H1 (cell line): ENCODE results near the gene ELMO1. TPM values are rescaled to one million over a fixed set of nuclear protein-coding genes. Genes with fewer than 3 reads are reported as not detected.

Experiments used
- CTCF ChIA-PET: fragments of 300-600 bp; sonication (Branson Sonifier 250); formaldehyde crosslinking; loops from one replicate; lab custom pipeline; 2021; ENCODE audit not compliant: partially characterized antibody; lab: Charles Lee
- POLR2A ChIA-PET: fragments of 300-600 bp; sonication (Branson Sonifier 250); formaldehyde crosslinking; loops from one replicate; lab custom pipeline; 2021; ENCODE audit warnings: inconsistent platforms; ENCODE audit not compliant: partially characterized antibody; lab: Charles Lee
- DNase-seq, 2 experiments: peaks; one replicate each; pipeline versions ENCODE4 v3.0.0 to v3.0.0-alpha.2; 2010 to 2022; ENCODE audit warnings: low spot score in 2 of 2, low read depth in 1 of 2, mixed read lengths in 1 of 2
- FAIRE-seq: peaks from 2 replicates; lab custom pipeline; 2011; peaks lifted over from hg19 to GRCh38; lab: Jason Lieb, UNC
- H2AFZ ChIP-seq: 2 replicates; pipeline ENCODE4 v1.8.1; 2012; ENCODE audit warnings: low read length, inconsistent platforms
- H2AK5ac ChIP-seq: 2 replicates; pipeline ENCODE4 v1.6.1; 2013; ENCODE audit warnings: low read depth, low read length
- H2BK120ac ChIP-seq: replicated peaks from 2 replicates; pipeline ENCODE3; 2013; ENCODE audit warnings: low read depth, low read length, inconsistent platforms
- H2BK12ac ChIP-seq: 2 replicates; pipeline ENCODE4 v1.6.1; 2013; ENCODE audit warnings: low read depth, low read length
- H2BK15ac ChIP-seq: 2 replicates; pipeline ENCODE4 v1.6.1; 2013; ENCODE audit warnings: low read length
- H2BK20ac ChIP-seq: 2 replicates; pipeline ENCODE4 v1.6.1; 2013; ENCODE audit warnings: low read length
- H2BK5ac ChIP-seq: 2 replicates; pipeline ENCODE4 v1.6.1; 2013; ENCODE audit warnings: low read depth, low read length
- H3K14ac ChIP-seq: 2 replicates; pipeline ENCODE4 v1.6.1; 2013; ENCODE audit warnings: inconsistent platforms; ENCODE audit not compliant: insufficient read length
- H3K18ac ChIP-seq: 2 replicates; pipeline ENCODE4 v1.6.1; 2013; ENCODE audit warnings: low read length; ENCODE audit errors: extremely low read depth
- H3K23ac ChIP-seq: 2 replicates; pipeline ENCODE4 v1.6.1; 2013; ENCODE audit warnings: inconsistent platforms; ENCODE audit not compliant: insufficient read length
- H3K23me2 ChIP-seq: 2 replicates; pipeline ENCODE4 v1.6.1; 2013; ENCODE audit warnings: low read depth, low read length
- H3K27ac ChIP-seq: 2 replicates; pipeline ENCODE4 v1.6.1; 2011; ENCODE audit warnings: low read depth, low read length, inconsistent platforms
- H3K27me3 ChIP-seq, 4 experiments: replicated peaks in 1 of 4; 1 replicate in 1 of 4; 2 replicates in 3 of 4; pipeline versions ENCODE4 v1.6.1 to v1.8.1; 2011 to 2013; ENCODE audit warnings: low read length in 3 of 4, mild to moderate bottlenecking in 3 of 4, inconsistent platforms in 2 of 4, mixed read lengths in 2 of 4, moderate library complexity in 1 of 4; ENCODE audit not compliant: control insufficient read depth in 3 of 4, insufficient read depth in 3 of 4; ENCODE audit errors: extremely low read depth in 1 of 4
- H3K36me3 ChIP-seq, 4 experiments: 2 replicates each; pipeline versions ENCODE4 v1.6.1 to v1.8.1; 2011 to 2013; ENCODE audit warnings: mild to moderate bottlenecking in 4 of 4, low read length in 3 of 4, moderate library complexity in 2 of 4, control low read depth in 1 of 4, inconsistent platforms in 1 of 4; ENCODE audit not compliant: insufficient read depth in 4 of 4, control insufficient read depth in 2 of 4
- H3K4ac ChIP-seq: replicated peaks from 2 replicates; pipeline ENCODE3; 2013; ENCODE audit warnings: low read length, low read depth, mixed read lengths, inconsistent platforms; ENCODE audit not compliant: insufficient read length
- H3K4me1 ChIP-seq, 4 experiments: replicated peaks in 1 of 4; 1 replicate in 1 of 4; 2 replicates in 3 of 4; pipeline versions ENCODE4 v1.6.1 to v1.8.1; 2011 to 2013; ENCODE audit warnings: low read length in 3 of 4, inconsistent platforms in 2 of 4, mixed read lengths in 1 of 4; ENCODE audit not compliant: insufficient read depth in 4 of 4, control insufficient read depth in 3 of 4
- H3K4me2 ChIP-seq, 2 experiments: 2 replicates each; pipeline versions ENCODE4 v1.6.1 to v1.8.1; 2011 to 2013; ENCODE audit warnings: low read depth in 2 of 2, low read length in 2 of 2, control low read depth in 1 of 2, inconsistent platforms in 1 of 2, mild to moderate bottlenecking in 1 of 2; ENCODE audit not compliant: insufficient read depth in 1 of 2
- H3K4me3 ChIP-seq, 4 experiments: fragments of 200-600, 300-600 bp in 1 of 4; sonication (generic), shearing (Covaris generic), sonication (Bioruptor Twin) in 1 of 4; 2 replicates each; pipeline versions ENCODE4 v1.5.1 to v1.8.1; 2011 to 2016; ENCODE audit warnings: low read length in 4 of 4, low read depth in 3 of 4, control low read depth in 2 of 4, inconsistent platforms in 2 of 4, mild to moderate bottlenecking in 2 of 4, mixed read lengths in 1 of 4, moderate library complexity in 1 of 4; ENCODE audit not compliant: insufficient read depth in 2 of 4; ENCODE audit errors: extremely low read depth in 1 of 4
- H3K56ac ChIP-seq: replicated peaks from 2 replicates; pipeline ENCODE3; 2013; ENCODE audit warnings: low read depth, mild to moderate bottlenecking, mixed read lengths, low read length, inconsistent platforms; ENCODE audit not compliant: insufficient read length
- H3K79me1 ChIP-seq: 2 replicates; pipeline ENCODE4 v1.6.1; 2013; ENCODE audit warnings: low read depth, low read length, control low read depth
- H3K79me2 ChIP-seq, 2 experiments: 2 replicates each; pipeline versions ENCODE4 v1.6.1 to v1.8.1; 2012 to 2013; ENCODE audit warnings: low read length in 2 of 2, mild to moderate bottlenecking in 2 of 2, inconsistent platforms in 1 of 2; ENCODE audit not compliant: insufficient read depth in 2 of 2, control insufficient read depth in 1 of 2
- H3K9ac ChIP-seq, 4 experiments: replicated peaks in 1 of 4; 1 replicate in 1 of 4; 2 replicates in 3 of 4; pipeline versions ENCODE4 v1.6.1 to v1.8.1; 2011 to 2013; ENCODE audit warnings: low read depth in 3 of 4, low read length in 3 of 4, control low read depth in 2 of 4, mild to moderate bottlenecking in 2 of 4, moderate library complexity in 2 of 4, inconsistent platforms in 1 of 4; ENCODE audit errors: extremely low read depth in 1 of 4
- H3K9me3 ChIP-seq, 2 experiments: 2 replicates each; pipeline versions ENCODE4 v1.6.1 to v1.8.1; 2012 to 2013; ENCODE audit warnings: mild to moderate bottlenecking in 2 of 2, moderate library complexity in 2 of 2, control low read depth in 1 of 2, inconsistent platforms in 1 of 2, low read depth in 1 of 2, low read length in 1 of 2, mixed read lengths in 1 of 2; ENCODE audit not compliant: insufficient read depth in 2 of 2
- H4K20me1 ChIP-seq, 2 experiments: replicated peaks in 1 of 2; 2 replicates each; pipeline versions ENCODE3 to v1.8.1; 2011 to 2013; ENCODE audit warnings: inconsistent platforms in 2 of 2, low read length in 2 of 2, mild to moderate bottlenecking in 1 of 2; ENCODE audit not compliant: insufficient read depth in 2 of 2, control insufficient read depth in 1 of 2
- H4K5ac ChIP-seq: 2 replicates; pipeline ENCODE4 v1.6.1; 2013; ENCODE audit warnings: low read length, low read depth, mixed read lengths, inconsistent platforms; ENCODE audit not compliant: insufficient read length
- H4K8ac ChIP-seq: 2 replicates; pipeline ENCODE4 v1.8.0; 2013; ENCODE audit warnings: mild to moderate bottlenecking, moderate library complexity, low read length, inconsistent platforms; ENCODE audit not compliant: insufficient read depth; ENCODE audit errors: extremely low read depth
- H4K91ac ChIP-seq: replicated peaks from 2 replicates; pipeline ENCODE3; 2013; ENCODE audit warnings: low read length, mixed read lengths, inconsistent platforms; ENCODE audit not compliant: insufficient read length
- BACH1 ChIP-seq: IDR thresholded peaks from 2 replicates; pipeline ENCODE4 v1.6.1; 2012; ENCODE audit warnings: low read length, improper control_type of control experiment
- BRCA1 ChIP-seq: IDR thresholded peaks from 2 replicates; pipeline ENCODE4 v1.6.1; 2012; ENCODE audit warnings: low read depth, low read length, improper control_type of control experiment
- JUND ChIP-seq: IDR thresholded peaks from 2 replicates; pipeline ENCODE4 v1.6.1; 2011; ENCODE audit warnings: mild to moderate bottlenecking, improper control_type of control experiment, low read length
- POLR2AphosphoS5 ChIP-seq: IDR thresholded peaks from 2 replicates; pipeline ENCODE4 v1.6.1; 2011; ENCODE audit warnings: low read depth, low read length
- RBBP5 ChIP-seq: IDR thresholded peaks from 2 replicates; pipeline ENCODE4 v1.7.1; 2012; ENCODE audit warnings: low read depth, mild to moderate bottlenecking, inconsistent platforms, low read length, moderate library complexity, borderline replicate concordance
- SP4 ChIP-seq: IDR thresholded peaks from 2 replicates; pipeline ENCODE4 v1.6.1; 2012; ENCODE audit warnings: low read length, inconsistent platforms
- ZNF274 ChIP-seq: IDR thresholded peaks from 2 replicates; pipeline ENCODE4 v1.7.0; 2012; ENCODE audit warnings: low read length, borderline replicate concordance; ENCODE audit errors: extremely low read depth
- WGBS, 2 experiments: shearing (Covaris generic) in 1 of 2; methylation state at CpG; one replicate each; pipeline versions ENCODE4 v1.1.6 to v1.1.7; 2013 to 2015; ENCODE audit warnings: low lambda C conversion rate in 2 of 2, mixed read lengths in 2 of 2, inconsistent platforms in 1 of 2, low coverage in 1 of 2, missing lambda C conversion rate in 1 of 2; ENCODE audit not compliant: insufficient replicate concordance in 2 of 2, insufficient coverage in 1 of 2, insufficient read length in 1 of 2; ENCODE audit errors: extremely low coverage in 1 of 2, missing lambda C conversion rate in 1 of 2; 5-methylcytosine and 5-hydroxymethylcytosine counted together
- polyA plus RNA-seq, 7 experiments: library from polyadenylated mRNA; depleted of rRNA in 3 of 7; stranded (reverse) in 5 of 7; unstranded in 2 of 7; fragments of >200 nt in 5 of 7; fragments of 200-250 nt in 2 of 7; gene quantifications; 1 replicate in 5 of 7; 2 replicates in 1 of 7; 4 replicates in 1 of 7; pipeline versions ENCODE4 v1.2.1 to v1.2.3, GENCODE V29; 2011 to 2013; ENCODE audit warnings: missing spikeins in 2 of 7, mixed read lengths in 2 of 7
- total RNA-seq: library from RNA; stranded (reverse); fragmentation: NEBNext Ultra II Directional; extraction: Animal tissue kit (Norgen Biotek cat#: 25700); gene quantifications from 2 replicates; pipeline ENCODE4 v1.2.1, GENCODE V29; 2021

The ELMO1 gene
- total and polyA plus RNA-seq, 2 of the 8 experiments (the other 6 are each of a cell fraction or from before 2014, with no cell fraction given), result 18.4 to 21.0 TPM

- no peak overlapping the region for H3K56ac ChIP-seq
- H3K79me1 ChIP-seq, result no peaks in the 10 kb centered on the region
- no peak overlapping the region for H3K4me2 ChIP-seq
- no peaks in the 10 kb centered on the region for H3K27me3 ChIP-seq
- no peak overlapping the region for H3K9ac ChIP-seq
- H3K36me3 ChIP-seq, result no peaks in the 10 kb centered on the region; a peak in 1 of 8 replicates
- H4K20me1 ChIP-seq, result no peaks in the 10 kb centered on the region
- no peak overlapping the region for H2BK20ac ChIP-seq
- no peak overlapping the region for H2BK5ac ChIP-seq
- ChIA-PET CTCF (interaction anchor here (0.7 to 2.5 kb wide), 5 partner anchors 10 to 215 kb away, joined by 3 to 15 read pairs (median 3); no protein-coding TSS in a partner anchor), POLR2A (no interaction called here)
- 75% methylated on average over 5 of the region's 5 CpGs; no CpG with 5 or more reads in 1 of the 2 experiments for WGBS, 2 experiments
- H3K27ac ChIP-seq, result no peak overlapping the region
- H3K14ac ChIP-seq, result no peak overlapping the region
- no peak overlapping the region for H4K91ac ChIP-seq
- H3K23ac ChIP-seq, result no peak overlapping the region
- H2BK15ac ChIP-seq, result no peak overlapping the region
- DNase-seq, result no peak
- H3K4me3 ChIP-seq, result no peak overlapping the region
- H2BK12ac ChIP-seq, result no peak overlapping the region
- H3K4ac ChIP-seq, result no peak overlapping the region
- peaks cover 0 to 4% (median 0%) of the 10 kb centered on the region in 4 experiments; a peak in 1 of 7 replicates for H3K4me1 ChIP-seq
- H2BK120ac ChIP-seq, result no peak overlapping the region
- no peak overlapping the region for H2AFZ ChIP-seq
- H4K8ac ChIP-seq, result no peak overlapping the region
- no peak overlapping the region for H2AK5ac ChIP-seq
- no peak overlapping the region for H4K5ac ChIP-seq
- no peaks in the 10 kb centered on the region; the same call in none of the 2 replicates for H3K23me2 ChIP-seq
- no peaks in the 10 kb centered on the region for H3K9me3 ChIP-seq
- peaks cover 0 to 2% of the 10 kb centered on the region in 2 experiments; a peak in 1 of 4 replicates for H3K79me2 ChIP-seq
- no peak for FAIRE-seq
- H3K18ac ChIP-seq, result no peak overlapping the region
- TF ChIP-seq JUND, result no peak
- TF ChIP-seq BACH1, result no peak
- no peak for TF ChIP-seq POLR2AphosphoS5
- TF ChIP-seq RBBP5, result no peak
- no peak for TF ChIP-seq BRCA1
- no peak for TF ChIP-seq ZNF274
- TF ChIP-seq SP4, result no peak
These were observed 173.5 kb downstream of the ELMO1 start for GRCh38 chr7:37275078-37275710.
